NCI-H1417 (cell line): ENCODE data around the gene ZNF837.
"Not testable (repeated sequence)": the region's sequence is repeated elsewhere in the genome, so short reads cannot be mapped to it uniquely, and the experiment has no call there.

Experiments used
- DNase-seq, 3 experiments: peaks; one replicate each; lab custom pipeline; 2025; lab: John Stamatoyannopoulos, UW

ZNF837 gene

DNA sequence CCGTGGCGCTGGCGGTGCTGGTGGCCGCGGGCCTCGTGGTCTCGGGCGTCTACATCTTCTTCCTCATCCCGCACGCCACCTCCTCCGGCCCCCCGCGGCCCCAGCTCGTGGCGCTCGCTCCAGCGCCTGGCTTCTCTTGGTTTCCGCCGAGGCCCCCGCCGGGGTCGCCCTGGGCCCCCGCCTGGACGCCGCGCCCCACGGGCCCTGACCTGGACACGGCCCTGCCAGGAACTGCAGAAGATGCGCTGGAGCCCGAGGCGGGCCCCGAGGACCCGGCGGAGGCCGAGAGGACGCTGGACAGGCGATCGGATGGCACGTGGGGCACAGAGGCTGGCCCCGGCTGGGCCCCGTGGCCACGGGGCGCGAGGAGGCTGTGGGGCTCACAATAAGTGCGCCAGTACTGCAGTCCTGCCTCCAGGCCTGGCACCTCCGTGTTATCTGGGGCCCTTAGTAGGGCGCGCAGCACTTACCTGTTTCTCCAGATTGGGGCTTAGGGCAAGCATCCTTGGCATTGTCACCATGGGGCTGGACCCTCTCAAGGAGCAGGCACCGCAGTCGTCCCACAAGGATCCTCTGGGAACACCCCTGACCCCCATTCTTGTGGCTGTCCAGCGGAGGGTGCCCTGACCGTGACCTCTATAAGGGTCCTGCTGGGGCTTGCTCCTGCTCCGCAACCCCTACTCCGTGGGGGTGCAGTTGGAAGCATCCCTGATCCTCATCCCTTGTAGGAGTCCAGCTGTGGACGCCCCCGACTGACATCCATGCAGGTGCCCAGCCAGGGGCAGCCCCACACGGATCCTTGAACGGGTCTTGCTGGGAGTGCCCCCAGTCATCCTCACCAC lies 16.1 kb upstream of the ZNF837 start:
- DNase-seq = no peak

DNA sequence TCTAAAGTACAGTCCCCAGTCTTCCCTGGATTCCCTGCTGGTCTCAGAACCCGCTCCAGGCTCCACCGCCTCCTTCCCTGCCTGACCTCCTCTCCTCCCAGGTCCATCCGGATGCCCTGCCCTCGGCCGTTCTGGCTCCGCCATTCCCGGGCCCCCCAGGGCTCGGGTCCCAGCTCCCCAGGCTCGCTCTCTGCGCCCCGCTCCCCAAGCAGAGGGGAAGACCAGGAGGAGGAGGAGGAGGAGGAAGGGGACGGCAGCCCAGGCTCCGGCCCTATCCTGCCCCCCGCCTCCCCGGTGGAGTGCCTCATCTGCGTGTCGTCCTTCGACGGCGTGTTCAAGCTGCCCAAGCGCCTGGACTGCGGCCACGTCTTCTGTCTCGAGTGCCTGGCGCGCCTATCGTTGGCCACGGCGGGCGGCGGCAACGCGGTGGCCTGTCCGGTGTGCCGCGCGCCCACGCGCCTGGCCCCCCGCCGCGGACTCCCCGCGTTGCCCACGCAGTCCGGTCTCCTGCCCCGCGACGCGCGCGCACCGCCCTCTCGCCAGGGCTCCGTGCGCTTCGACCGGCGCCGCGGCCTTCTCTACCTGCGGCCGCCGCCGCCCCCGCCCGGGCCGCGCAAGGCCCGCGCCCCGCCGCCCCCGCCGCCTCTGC lies 15.3 kb upstream of the ZNF837 start:
- no peak for DNase-seq

DNA sequence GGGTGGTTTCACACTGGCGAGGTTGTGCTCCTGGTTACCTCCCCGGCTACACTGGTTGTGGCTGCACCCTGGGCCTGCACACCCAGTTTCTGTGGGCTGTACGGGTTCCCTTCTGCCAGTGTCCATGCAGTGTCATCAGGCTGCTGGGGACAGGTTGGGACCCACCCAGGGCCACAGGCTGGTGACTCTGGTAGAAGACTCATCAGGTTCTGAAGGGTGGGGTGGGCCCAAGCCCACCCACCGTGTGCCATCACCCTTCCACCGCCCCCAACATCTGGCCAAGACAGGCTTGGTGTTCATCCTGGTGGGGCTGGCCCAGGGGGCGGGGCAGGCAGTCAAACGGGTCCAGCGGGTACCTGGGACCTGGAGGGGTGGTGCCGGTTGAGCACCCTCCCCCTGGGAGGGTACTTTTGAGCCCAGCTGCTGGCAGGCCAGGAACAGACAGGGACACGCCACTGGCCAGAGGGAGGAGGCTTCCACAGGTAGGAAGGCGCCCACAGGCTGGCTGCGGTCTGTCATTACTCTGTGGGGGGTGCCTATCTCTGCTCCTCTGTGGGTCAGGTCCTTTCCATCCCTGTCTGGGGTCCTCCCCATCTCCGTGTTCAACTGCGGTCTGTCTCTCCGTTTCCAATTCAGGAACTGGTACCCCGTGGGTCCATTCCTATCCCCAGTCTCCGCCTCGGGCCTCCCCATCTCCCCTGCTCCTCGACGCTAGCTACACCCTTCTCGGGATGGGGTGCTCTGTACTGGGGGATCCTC lies 14.6 kb upstream of the ZNF837 start, which contains the start of gene RNF225:
TSS of gene RNF225 (plus strand) at position 437 of the 759 bp plus-strand sequence. CDS start 434 bp downstream, outside the sequence.
- DNase-seq = no peak

DNA sequence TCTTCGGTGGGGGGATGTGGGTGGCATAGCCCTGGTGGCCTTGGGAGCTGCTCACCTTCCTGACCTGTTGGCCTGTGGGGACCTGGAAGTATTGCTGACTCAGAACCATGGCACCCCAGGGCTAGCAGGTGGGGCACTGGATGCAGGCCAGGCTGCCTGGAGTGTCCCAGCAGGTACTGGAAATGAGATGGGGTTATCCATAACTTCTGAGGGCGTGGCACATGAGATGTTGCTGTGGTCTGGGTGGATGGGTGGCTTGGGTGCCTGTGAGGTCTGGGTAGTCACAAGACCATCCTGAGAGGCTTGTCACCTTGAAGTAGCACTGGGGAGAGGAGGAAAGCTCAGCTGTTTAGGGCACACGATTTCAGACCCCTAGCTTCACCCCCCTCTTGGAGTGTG lies 14.0 kb upstream of the ZNF837 start:
- no peak for DNase-seq

DNA sequence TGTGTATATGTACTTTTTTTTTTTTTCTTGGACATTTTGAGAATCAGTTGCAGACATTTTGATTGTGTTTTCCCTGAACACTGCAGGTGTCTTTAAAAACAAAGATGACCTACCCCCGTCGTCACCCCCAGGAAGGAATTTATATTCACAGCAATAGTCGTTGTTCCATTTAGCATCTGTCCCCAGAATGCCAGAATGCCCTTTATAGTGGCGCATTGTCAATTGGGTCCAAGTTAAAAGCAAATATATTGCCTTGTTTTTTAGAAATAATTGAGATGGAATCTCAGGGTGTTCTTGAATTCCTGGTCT lies 12.8 kb upstream of the ZNF837 start:
- DNase-seq = no peak

DNA sequence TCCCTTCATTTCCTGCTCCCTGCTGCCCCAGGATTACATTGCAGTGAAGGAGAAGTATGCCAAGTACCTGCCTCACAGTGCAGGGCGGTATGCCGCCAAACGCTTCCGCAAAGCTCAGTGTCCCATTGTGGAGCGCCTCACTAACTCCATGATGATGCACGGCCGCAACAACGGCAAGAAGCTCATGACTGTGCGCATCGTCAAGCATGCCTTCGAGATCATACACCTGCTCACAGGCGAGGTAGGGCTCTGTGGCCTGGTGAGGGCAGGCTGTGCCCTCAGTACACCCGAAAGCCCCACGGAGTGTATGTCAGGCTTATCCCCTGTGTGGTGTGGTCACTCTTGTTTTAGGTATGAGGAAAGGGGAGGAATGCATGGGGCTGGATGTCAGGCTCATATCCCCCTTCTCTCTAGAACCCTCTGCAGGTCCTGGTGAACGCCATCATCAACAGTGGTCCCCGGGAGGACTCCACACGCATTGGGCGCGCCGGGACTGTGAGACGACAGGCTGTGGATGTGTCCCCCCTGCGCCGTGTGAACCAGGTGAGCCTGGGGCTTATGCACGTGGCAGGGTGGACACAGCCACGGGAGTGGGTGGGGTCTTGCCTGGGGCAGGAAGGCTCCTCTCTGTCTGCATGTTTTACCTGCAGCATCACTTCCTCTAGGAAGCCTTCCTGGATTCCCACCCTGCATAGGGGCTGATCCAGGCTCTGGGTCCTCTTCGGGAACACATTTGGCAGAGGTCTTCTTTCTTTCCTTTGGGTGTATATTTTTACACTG lies 12.3 kb upstream of the ZNF837 start:
- peak in 1 of 3 experiments; percentile 29 for DNase-seq

DNA sequence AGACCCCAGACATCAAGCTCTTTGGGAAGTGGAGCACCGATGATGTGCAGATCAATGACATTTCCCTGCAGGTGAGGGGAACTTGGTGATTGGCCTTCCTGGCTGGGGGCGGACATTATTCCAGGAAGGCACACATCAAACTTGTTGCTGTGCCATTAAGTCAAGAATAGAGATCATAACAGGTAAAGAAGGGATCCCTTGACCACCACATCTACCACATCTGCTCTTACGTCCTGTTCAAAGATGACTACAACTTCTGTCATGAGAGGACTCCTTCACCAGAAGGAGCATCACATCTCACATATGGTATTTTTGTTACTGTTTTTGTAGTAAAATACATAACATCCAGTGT lies 7.3 kb upstream of the ZNF837 start:
- DNase-seq = no peak

DNA sequence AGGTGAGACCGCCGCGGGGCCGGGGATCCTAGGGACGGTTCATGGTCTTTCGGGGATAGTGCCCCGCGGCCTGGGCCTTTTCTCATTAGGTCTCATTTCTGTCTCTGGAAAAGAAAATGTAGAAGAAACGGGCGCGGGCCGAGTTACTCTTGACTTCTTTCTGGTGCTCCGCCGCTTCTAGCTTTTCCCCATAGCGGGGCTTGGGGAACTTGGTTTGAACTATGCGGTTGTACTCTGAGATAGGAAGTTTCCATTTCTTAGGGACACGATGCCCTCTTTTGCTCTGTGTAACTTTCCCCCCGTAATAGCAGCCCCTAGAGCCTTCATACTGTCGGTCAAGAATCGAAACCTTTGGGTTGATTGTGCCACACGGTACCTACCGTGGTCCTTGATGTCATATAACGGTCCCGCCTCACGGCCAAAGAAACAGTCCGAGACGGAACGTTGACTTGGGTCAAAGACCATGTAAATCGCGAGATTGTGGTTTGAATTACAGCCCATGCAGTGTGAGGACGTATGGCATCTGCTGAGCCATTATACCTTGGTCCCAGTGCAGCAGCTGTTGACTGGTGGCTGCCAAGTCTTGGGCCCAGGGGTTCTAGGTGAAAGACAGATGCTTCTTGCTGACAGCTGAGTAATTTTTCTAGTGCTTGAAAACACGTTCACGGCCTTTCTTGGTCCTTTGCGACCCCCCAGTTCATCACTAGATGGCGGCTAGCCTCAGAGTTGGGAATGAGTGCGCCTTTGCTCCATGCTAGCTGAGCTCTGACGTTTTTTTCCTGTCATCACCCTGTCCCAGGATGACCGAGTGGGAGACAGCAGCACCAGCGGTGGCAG lies 6.7 kb upstream of the ZNF837 start:
- no peak for DNase-seq

DNA sequence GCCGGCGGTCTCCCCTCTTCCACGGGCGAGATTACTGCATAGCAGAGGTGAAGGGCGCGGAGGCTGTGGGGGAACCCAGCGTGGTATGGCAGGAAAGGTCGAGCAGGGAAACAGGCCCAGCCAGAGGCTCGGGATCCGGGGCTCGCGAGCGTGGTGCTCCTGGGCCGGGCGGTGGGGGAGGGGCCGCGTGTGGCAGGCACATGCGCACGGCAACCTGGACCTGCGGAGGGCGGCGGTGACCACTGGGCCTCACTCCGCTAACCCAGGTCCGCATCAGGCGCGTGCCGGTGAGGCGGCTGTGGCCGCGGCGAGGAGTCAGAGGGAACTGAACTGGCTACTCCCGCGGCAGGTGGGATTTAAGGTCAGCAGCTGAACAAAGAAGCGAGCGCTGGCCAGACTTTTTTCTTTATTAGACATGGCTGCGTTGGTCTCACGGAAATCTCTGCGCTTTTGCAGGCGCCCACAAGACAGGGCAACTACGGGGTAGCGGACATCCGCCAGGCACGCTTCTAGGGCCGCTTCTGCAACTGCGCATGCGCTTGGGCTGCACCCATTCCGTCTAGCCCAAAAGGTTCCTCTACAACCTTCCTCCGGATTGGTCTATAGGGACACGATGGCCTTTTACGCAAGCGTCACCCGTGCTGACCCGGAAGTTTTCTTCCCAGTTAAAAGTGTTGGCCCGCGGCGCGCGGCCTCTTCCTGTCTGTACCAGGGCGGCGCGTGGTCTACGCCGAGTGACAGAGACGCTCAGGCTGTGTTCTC lies 5.9 kb upstream of the ZNF837 start, which contains the start of gene RPS5:
TSS of gene RPS5 (plus strand) at position 694 of the 762 bp plus-strand sequence. CDS start 869 bp downstream, outside the sequence.
- peak; percentile 92 to 98 (median 98) for DNase-seq

DNA sequence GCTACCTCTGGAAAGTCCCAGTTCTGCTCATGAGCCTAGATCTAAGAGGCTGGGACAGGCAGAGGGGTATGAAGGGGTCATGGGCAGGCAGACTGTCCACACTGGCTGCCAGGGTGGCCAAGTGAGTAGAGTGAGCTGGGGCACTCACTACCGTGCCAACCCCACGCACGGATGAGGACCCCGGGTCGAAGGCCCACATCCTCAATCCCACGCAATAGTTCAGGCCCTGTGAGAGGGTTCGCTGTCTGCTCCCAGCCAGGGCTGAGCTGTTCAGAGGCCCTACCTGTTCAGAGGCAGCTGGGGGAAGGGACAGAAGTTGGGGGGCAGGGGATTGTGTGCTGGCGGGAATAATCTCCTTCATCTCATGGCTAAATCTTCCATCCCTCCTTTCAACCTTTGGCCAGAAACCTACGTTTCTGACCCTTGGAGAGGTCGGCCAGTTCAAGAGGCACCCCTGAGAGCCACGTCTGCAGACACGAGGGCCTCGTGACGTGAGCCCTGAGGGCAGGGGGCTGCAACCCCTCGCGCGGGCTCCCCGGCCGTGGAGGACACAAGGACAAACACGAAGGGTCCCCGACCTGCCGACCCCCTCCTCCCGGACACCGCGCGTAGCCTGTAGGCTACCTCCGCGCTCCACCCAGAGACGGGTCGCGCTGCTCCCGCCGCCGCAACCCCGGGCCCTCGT lies 5.2 kb upstream of the ZNF837 start:
- peak in 2 of 3 experiments; percentile 38 to 53 for DNase-seq

DNA sequence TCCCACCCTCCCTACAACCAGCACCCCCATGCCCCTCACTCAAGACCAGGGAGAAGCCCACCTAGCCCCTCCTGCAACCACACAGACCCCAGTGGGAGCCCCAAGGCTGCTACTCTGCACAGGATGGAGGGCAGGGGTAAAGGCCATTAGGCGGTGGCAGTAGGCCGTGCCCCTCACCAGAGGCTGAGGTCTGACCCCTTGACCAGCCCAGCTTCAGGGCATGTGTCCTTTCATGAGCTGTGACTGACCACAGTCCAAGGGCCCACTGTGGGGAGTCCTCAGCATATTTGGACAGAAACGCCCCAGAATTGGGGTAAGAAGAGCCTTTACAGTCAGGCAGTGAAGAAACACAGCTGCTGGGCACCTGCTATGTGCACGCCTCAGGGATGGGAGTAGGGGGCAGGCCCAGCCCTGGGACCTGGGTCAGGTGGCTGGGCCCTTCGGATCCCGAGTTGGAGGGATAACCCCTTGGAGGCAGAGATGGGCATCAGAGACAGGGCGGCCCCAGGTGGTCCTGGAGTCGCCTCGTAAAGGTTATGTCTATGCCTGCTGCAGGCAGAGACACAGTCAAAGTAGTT lies 4.6 kb upstream of the ZNF837 start:
- DNase-seq = no peak

DNA sequence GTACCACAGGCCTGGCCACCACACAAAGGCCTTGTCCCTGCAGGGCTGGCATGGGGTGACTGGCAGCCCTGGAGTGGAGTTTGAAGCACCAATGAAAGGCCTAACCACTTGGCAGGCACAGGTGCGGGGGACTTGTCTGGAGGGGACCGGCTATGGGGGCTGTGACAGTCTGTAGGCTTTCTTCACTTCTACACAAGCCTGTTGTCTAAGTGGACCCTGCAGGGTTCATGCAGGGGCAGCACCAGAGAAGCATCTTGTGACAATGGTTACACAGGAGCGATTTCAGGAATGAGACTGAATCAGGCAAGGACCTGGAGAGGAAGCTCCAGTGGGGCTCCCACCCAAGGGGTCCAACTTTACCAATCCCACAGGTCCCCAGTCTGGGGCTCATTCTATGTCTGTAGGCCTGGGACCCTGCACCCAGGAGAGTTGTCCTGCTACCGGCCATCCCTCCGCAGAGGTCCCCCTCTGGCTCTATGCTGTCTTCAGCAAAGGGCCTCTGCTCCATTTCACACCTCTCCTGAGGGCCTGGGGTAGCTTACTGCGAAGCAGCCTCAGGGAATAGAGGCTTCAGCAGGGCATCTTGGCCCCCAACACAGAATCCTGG lies 2.3 kb upstream of the ZNF837 start:
- no peak for DNase-seq

DNA sequence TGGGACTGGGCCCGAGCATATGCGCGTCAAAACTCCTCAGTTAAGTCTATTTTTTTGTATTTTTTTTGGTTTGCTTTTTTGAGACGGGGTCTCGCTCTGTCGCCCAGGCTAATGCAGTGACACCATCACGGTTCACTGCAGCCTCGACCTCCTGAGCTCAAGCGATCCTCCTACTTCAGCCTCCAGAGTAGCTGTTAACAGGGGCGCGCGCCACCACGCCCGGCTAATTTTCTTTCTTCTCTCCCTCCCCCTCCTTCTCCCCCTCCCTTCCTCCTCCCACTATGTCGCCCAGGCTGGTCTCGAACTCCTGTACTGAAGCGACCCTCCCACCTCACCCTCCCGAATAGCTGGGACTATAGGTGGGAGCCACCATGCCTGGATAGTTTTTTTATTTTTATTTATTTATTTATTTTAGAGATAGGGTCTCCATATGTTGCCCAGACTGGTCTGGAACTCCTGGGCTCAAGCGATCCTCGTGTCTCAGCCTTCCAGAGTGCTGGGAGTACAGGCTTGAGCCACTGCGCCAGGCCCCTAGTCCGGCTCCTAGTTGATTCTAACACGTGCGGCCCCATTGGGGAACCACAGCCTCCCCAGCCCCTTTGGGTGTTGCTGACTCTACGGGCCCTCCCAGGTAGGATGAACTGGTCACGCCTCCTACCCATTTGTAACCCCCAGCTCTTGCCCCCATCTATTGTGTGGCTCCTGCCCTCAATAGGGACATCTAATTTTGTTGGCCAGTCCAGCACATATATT lies 806 bp upstream of the ZNF837 start:
- no peak for DNase-seq

DNA sequence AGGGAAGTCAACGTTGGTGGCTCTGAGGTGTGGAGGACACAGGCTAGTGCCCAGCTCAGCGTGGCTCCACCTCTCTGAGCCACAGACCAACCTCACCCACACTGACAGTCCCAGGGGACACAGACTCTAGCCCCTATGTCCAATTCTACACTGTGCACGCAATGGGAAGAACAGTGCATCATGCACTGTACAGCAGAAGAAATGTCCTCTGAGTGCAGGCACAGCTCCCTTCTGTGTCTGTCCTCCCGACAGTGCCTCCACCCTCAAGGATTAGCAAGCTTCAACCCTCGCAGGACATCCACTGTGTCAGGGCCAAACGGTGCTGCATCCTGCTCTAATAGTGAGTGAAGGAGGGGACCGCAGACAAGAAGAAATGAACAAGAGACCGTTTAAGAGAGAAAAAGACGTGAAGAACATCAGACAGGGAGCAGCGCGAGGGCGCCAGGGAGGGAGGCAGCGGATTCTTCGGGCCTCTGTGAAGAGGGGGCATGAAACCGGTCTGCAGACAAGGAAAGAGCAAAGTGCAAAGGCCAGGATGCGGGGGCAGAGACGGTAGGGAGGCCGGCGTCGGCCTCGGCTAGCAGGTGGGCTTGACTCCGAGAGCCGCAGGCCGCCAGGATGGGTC lies 681 bp downstream of the ZNF837 start:
- no peak for DNase-seq

DNA sequence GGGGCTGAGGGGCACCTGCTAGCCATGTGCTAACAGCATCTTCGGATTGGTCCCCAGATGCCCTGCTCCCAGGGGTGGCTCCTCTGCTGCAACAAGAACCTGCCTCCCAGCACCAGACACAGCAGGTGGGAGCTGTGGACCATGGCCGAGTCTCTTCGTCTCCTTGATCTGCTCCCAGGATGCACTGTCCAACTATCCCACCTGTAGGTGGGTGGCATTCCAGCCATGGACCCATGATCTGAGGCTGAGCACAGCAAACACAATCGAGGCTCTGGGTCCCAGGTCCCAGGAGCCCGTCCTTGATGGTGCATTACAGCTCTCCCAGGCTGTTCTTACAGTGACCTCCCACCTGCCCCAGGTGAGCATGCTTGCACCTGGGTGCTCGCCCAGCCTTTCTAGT lies 1.6 kb downstream of the ZNF837 start:
- no peak for DNase-seq

DNA sequence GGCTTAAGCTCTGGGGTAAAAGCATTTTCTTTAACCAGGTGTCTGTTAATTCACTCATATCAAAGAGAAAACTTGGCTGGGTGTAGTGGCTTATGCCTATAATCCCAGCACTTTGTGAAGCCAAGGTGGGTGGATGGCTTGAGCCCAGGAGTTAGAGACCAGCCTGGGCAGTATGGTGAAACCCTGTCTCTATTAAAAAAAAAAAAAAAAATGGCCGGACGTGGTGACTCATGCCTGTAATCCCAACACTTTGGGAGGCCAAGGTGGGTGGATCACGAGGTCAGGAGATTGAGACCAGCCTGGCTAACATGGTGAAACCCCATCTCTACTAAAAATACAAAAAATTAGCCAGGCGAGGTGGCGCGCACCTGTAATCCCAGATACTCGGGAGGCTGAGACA lies 4.1 kb downstream of the ZNF837 start:
- not testable (repeated sequence) for DNase-seq

DNA sequence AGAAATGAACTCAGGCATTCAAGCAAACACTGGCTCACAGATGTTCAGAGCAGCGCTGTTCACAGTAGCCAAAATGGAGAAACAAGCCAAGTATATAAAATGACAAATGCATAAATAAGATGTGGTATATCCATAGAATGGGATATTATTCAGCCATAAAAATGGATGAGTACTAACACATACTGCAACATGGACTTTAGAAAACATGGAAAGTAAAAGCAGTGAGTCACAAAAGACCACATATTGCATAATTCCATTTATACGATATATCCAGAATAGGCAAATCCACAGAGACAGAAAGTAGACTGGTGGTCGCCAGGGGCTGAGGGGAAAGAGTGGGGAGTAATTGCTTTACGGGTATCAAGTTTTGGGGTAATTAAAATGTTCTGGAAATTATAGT lies 6.6 kb downstream of the ZNF837 start:
- no peak for DNase-seq
